Measurements from ENCODE around the gene PROKR1.

The PROKR1 gene

GRCh38 chr2:68632021-68632420, 11.4 kb upstream of the PROKR1 start:
- TF ChIP-seq, protein P1, sequence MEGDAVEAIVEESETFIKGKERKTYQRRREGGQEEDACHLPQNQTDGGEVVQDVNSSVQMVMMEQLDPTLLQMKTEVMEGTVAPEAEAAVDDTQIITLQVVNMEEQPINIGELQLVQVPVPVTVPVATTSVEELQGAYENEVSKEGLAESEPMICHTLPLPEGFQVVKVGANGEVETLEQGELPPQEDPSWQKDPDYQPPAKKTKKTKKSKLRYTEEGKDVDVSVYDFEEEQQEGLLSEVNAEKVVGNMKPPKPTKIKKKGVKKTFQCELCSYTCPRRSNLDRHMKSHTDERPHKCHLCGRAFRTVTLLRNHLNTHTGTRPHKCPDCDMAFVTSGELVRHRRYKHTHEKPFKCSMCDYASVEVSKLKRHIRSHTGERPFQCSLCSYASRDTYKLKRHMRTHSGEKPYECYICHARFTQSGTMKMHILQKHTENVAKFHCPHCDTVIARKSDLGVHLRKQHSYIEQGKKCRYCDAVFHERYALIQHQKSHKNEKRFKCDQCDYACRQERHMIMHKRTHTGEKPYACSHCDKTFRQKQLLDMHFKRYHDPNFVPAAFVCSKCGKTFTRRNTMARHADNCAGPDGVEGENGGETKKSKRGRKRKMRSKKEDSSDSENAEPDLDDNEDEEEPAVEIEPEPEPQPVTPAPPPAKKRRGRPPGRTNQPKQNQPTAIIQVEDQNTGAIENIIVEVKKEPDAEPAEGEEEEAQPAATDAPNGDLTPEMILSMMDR (IDR thresholded peaks at IDR 0.05; ENCODE audit: extremely low read depth, missing control alignments): no peak
- DNase-seq (ENCODE audit: low spot score): no peak

DNA sequence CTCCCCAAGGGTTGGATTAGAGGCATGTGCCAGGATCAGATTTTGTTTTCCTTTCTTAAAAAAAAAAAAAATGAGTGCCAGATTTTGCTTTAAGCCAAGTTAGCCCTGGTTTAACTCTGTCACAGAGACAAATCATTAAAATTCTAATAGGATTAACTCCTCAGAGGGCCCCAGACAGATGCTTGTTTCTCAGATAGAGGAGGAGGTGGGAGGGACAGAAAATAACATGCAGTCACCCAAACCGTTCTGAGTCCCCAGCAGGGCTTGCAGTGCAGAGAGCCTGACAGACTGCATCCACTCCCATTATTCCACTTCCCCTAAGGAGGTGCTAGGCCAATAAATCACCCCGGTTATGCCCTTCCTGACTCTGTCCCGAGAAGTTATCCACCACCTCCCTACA, 6.3 kb upstream of the PROKR1 start:
- DNase-seq (ENCODE audit: low spot score): no peak
- TF ChIP-seq, protein P1 (IDR thresholded peaks at IDR 0.05; ENCODE audit: extremely low read depth, missing control alignments): no peak

DNA sequence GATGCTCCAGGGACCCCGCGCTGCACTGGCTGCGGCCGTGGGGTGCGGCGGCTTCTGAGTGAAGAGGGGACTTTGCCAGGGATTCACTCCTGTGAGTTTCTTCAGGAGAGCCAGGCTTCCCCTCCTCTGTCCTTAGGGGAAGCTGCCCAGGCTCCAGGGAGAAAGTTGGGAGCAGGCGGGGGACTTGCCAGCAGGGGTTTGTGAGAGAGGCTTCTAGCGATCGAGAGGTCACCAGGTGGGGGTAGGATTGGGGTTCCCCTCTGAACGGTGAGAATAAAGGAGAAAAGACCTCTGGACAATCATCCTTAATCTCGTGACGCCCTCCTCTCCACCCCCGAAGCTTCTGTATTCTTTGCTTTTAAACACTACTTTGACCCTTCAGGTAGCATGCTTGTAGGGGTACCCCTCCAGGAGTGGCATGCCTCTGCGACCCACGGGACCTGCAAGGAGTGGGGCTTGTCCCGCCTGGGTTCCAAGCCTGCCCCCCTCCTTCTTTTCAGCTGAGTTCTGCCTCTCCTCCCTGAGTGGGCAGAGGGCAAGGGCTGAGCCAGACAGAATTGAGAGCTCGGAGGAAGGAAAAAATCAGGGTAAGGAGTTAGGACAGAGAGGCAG, 601 bp downstream of the PROKR1 start:
- DNase-seq (ENCODE audit: low spot score): no peak
- TF ChIP-seq, protein P1 (IDR thresholded peaks at IDR 0.05; ENCODE audit: extremely low read depth, missing control alignments): no peak

DNA sequence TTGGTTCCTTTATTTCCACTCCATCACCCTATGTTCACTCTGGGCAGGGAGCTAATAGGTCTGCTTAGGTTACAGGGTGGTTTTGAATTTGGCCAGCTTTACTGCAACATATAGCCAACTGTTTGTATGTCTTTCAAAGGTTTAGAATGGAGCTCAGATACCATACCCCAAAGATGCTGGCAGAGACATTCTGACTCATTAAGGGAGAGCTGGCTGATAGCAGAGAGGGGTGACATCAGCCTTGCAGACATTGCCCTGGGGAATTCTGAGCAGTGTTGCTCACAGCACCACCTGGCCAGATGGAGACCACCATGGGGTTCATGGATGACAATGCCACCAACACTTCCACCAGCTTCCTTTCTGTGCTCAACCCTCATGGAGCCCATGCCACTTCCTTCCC, 2.1 kb downstream of the PROKR1 start:
- no peak for DNase-seq (ENCODE audit: low spot score)
- TF ChIP-seq, protein P1 (IDR thresholded peaks at IDR 0.05; ENCODE audit: extremely low read depth, missing control alignments): no peak

- TF ChIP-seq, protein P1 (IDR thresholded peaks at IDR 0.05; ENCODE audit: extremely low read depth, missing control alignments): no peak
- no peak for DNase-seq (ENCODE audit: low spot score)
Measured at GRCh38 chr2:68646303-68646702, 2.9 kb downstream of the PROKR1 start.

- TF ChIP-seq, protein P1 (IDR thresholded peaks at IDR 0.05; ENCODE audit: extremely low read depth, missing control alignments): no peak
- no peak for DNase-seq (ENCODE audit: low spot score)
Measured at GRCh38 chr2:68650645-68651044, 7.3 kb downstream of the PROKR1 start.

GRCh38 chr2:68653034-68653433, 9.7 kb downstream of the PROKR1 start:
- DNase-seq (ENCODE audit: low spot score): no peak
- TF ChIP-seq, protein P1 (IDR thresholded peaks at IDR 0.05; ENCODE audit: extremely low read depth, missing control alignments): no peak

All from GM20000 (cell line).